Measurements from ENCODE around the gene FARP2.

Gene FARP2

GRCh38 chr2:241324775-241325174 lies 31.3 kb upstream of the FARP2 start:
- DNase-seq: no peak

GRCh38 chr2:241325257-241325656 lies 30.8 kb upstream of the FARP2 start:
- no peak for DNase-seq

- no peak for DNase-seq
Measured at GRCh38 chr2:241329669-241330615, 26.1 kb upstream of the FARP2 start.

GRCh38 chr2:241330616-241330981 lies 25.5 kb upstream of the FARP2 start:
- no peak for DNase-seq

GRCh38 chr2:241334813-241335212 lies 21.3 kb upstream of the FARP2 start:
- DNase-seq: no peak

- no peak for DNase-seq
Measured at GRCh38 chr2:241339839-241340630, 16.1 kb upstream of the FARP2 start.

- no peak for DNase-seq
Measured at GRCh38 chr2:241340631-241341163, 15.4 kb upstream of the FARP2 start.

- no peak for DNase-seq
Measured at GRCh38 chr2:241344925-241345651, 11.0 kb upstream of the FARP2 start.

- DNase-seq: no peak
Measured at GRCh38 chr2:241349941-241350340, 6.1 kb upstream of the FARP2 start.

GRCh38 chr2:241350530-241350877 lies 5.6 kb upstream of the FARP2 start:
- no peak for DNase-seq

GRCh38 chr2:241350878-241351639 lies 5.0 kb upstream of the FARP2 start:
- DNase-seq: no peak

- no peak for DNase-seq
Measured at GRCh38 chr2:241351640-241352031, 4.4 kb upstream of the FARP2 start.

GRCh38 chr2:241352227-241352626 lies 3.9 kb upstream of the FARP2 start:
- no peak for DNase-seq

GRCh38 chr2:241354668-241355658 lies 1.1 kb upstream of the FARP2 start:
- peak; percentile 83 for DNase-seq

- DNase-seq: no peak
Measured at GRCh38 chr2:241356871-241357260, 781 bp downstream of the FARP2 start.

- DNase-seq: no peak
Measured at GRCh38 chr2:241357531-241357930, 1.4 kb downstream of the FARP2 start.

GRCh38 chr2:241358470-241358869 lies 2.4 kb downstream of the FARP2 start:
- no peak for DNase-seq

GRCh38 chr2:241359481-241360045 lies 3.5 kb downstream of the FARP2 start:
- DNase-seq: no peak

GRCh38 chr2:241363426-241363825 lies 7.3 kb downstream of the FARP2 start:
- DNase-seq: no peak

GRCh38 chr2:241364781-241365180 lies 8.7 kb downstream of the FARP2 start:
- no peak for DNase-seq

- no peak for DNase-seq
Measured at GRCh38 chr2:241366678-241367077, 10.6 kb downstream of the FARP2 start.

All from CD4-positive, alpha-beta T cell treated with Interleukin-12 subunit alpha and Interleukin-12 subunit beta, for 1 hour (primary cell).